ENCODE measurements around the gene EYS.
"Not testable (repeated sequence)": the region's sequence is repeated elsewhere in the genome, so short reads cannot be mapped to it uniquely, and the experiment has no call there.

The EYS gene

DNA sequence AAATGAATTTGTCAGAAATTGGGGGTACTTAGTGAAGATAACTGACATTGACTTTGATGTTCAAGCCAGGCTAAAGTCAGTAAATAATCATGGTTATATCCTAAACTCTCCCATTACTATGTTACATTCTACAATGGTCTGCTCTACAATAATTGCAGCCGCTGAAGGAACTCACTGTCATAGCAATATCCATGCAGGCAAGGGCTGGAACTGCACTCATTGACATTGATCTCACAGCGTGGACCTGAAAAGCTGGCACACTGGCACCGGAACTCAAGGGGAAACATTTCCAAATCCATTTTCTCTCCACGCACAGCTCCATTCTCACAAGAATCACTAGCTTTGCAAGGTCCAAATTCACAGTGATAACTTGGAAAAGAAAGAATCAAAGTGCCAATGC, 702.7 kb downstream of the EYS start:
- no peak for DNase-seq (ENCODE audit: low read depth)

DNA sequence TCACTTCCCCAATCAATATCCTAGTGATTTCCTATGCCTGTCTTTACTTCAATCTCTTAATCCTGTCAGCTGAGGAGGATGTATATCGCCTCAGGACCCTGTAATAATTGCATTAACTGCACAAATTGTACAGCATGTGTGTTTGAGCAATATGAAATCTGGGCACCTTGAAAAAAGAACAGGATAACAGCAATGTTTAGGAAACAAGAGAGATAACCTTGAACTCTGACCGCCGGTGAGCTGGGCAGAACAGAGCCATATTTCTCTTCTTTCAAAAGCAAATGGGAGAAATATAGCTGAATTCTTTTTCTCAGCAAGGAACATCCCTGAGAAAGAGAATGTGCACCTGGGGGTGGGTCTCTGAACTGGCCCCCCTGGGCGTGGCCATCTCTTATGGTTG, 704.1 kb downstream of the EYS start:
- H3K4me3 ChIP-seq (ENCODE audit: low read depth, low read length); DNase-seq (ENCODE audit: low read depth): not testable (repeated sequence)

More for the DNA sequence above, 702.7 kb downstream of the EYS start:
- TF ChIP-seq, protein P1, sequence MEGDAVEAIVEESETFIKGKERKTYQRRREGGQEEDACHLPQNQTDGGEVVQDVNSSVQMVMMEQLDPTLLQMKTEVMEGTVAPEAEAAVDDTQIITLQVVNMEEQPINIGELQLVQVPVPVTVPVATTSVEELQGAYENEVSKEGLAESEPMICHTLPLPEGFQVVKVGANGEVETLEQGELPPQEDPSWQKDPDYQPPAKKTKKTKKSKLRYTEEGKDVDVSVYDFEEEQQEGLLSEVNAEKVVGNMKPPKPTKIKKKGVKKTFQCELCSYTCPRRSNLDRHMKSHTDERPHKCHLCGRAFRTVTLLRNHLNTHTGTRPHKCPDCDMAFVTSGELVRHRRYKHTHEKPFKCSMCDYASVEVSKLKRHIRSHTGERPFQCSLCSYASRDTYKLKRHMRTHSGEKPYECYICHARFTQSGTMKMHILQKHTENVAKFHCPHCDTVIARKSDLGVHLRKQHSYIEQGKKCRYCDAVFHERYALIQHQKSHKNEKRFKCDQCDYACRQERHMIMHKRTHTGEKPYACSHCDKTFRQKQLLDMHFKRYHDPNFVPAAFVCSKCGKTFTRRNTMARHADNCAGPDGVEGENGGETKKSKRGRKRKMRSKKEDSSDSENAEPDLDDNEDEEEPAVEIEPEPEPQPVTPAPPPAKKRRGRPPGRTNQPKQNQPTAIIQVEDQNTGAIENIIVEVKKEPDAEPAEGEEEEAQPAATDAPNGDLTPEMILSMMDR (IDR thresholded peaks at IDR 0.05; ENCODE audit: control insufficient read depth, extremely low read depth, insufficient read depth) = no peak
- H3K4me3 ChIP-seq (ENCODE audit: low read depth, low read length) = no peak overlapping the region

DNA sequence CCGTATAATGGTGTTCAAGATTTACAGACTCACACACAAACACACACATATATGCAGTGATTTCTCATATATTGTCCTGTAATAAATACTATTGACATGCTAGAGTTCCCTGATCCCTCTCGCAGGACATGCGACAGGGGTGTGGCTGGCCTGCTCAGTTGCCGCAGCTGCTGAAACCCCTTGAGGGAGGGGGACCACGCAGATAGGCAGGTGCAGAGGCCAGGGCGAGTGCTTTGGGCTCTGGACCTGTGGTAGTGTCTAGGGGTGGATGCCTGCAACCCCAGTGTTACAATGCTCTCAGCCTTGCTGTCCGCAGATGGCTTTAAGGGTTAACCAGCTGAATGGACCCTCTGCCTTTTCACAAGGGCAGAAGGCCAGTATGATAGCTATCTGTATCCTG, 706.2 kb downstream of the EYS start:
- H3K4me3 ChIP-seq (ENCODE audit: low read depth, low read length) = no peak overlapping the region
- TF ChIP-seq, protein P1 (IDR thresholded peaks at IDR 0.05; ENCODE audit: control insufficient read depth, extremely low read depth, insufficient read depth) = no peak
- DNase-seq (ENCODE audit: low read depth) = no peak

DNA sequence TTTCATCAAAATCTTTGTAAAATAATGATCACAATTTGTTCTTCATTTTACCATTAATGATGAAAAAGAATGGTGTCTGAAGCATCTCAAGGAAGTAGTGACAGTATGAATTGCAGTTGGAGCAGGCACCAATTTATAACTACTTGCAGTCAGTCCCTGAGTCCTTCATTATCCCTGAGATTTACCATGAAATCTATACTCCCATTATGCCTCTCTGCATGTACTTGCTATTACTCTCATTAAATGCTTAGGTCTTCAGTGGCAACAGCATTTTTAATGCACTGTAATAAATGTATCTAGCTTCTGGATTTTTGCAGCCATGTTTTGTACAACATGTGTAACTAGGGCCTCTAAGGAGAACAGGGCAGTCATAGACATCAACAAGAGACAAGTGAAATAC, 708.8 kb downstream of the EYS start:
- H3K4me3 ChIP-seq (ENCODE audit: low read depth, low read length) = no peak overlapping the region
- DNase-seq (ENCODE audit: low read depth) = no peak
- TF ChIP-seq, protein P1 (IDR thresholded peaks at IDR 0.05; ENCODE audit: control insufficient read depth, extremely low read depth, insufficient read depth) = no peak

DNA sequence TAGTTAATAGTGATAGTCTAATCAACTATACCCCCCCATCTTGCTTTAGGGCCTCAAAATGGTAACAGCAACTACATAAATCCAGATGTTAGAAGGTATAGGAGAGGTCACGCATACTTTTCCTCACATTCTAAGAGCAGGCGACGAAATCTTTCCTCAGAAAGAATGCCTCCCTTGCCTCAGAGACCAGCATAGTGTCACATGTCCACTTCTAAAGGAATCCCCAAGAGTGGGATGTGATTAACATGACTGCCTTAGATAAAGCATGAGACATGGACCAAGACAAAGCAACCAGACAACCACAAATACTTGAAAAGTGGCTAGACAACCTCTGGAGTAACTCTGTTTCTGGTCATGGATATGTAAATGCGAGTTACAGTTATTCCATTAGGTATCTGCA, 710.7 kb downstream of the EYS start:
- DNase-seq (ENCODE audit: low read depth) = no peak
- H3K4me3 ChIP-seq (ENCODE audit: low read depth, low read length) = no peak overlapping the region
- TF ChIP-seq, protein P1 (IDR thresholded peaks at IDR 0.05; ENCODE audit: control insufficient read depth, extremely low read depth, insufficient read depth) = no peak

DNA sequence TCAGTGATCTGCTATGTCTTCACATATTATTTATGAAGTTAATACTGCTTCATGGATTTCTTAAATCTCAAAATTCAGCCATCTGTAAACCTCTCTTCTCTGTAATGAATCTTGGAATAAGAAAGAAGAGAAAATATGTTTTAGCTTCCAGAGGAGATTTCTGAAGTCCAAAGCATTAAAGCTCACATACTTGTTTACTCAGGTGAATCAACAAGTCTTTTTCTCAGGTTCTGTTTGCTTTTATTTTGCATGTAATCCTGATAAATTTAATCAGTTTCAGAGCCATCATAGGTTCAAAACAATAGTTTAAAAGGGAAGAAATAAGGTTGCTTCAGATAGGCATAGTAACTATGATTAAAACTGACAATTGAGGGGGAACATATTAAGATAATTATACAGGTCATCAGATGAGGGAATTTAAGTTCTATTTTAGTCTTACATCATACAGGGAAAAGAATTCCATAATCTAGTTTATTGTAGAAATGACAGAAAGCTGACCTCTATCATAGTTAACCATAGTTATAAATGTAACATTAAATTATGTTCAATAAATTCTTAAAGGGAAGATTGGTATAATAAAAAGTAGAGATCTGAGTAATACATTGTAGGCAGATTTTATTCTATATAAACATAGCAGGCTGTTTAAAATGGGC, 716.2 kb downstream of the EYS start:
- no peak for DNase-seq (ENCODE audit: low read depth)
- TF ChIP-seq, protein P1 (IDR thresholded peaks at IDR 0.05; ENCODE audit: control insufficient read depth, extremely low read depth, insufficient read depth) = no peak

DNA sequence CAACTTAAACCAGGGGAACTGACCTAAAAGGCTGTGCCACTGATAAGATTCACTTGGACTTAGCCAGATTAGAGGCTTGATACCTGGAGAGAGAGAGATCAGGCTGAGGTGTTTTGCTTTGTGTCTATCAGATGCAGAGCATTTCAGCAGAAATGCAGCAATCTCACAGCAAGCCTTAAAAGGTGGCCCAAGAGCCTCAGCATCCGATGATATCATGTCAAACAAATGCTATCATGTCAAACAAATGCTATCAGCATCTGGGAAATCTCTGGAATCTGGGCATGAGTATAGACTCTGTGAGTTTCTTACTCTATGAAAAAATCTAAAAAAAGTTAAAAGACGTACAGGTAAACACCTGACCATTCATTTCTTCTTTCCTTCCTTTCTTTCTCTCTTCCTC, 718.9 kb downstream of the EYS start:
- TF ChIP-seq, protein P1 (IDR thresholded peaks at IDR 0.05; ENCODE audit: control insufficient read depth, extremely low read depth, insufficient read depth) = no peak
- DNase-seq (ENCODE audit: low read depth) = no peak
- H3K4me3 ChIP-seq (ENCODE audit: low read depth, low read length) = no peak overlapping the region

More for the DNA sequence above, 716.2 kb downstream of the EYS start:
- no peak overlapping the region for H3K4me3 ChIP-seq (ENCODE audit: low read depth, low read length)

Measured in LNCaP clone FGC (cell line).